HepG2 (cell line): ENCODE data around the gene CPXM2. TPM values are rescaled to one million over a fixed set of nuclear protein-coding genes. Genes with fewer than 3 reads are reported as not detected.

Source experiments
- ATAC-seq: fragments of 200-7000 bp; cut with Tn5 transposase; 3 replicates; pipeline ENCODE4 v1.9.1; 2020; ENCODE audit warnings: mild to moderate bottlenecking, moderate library complexity
- BruUV-seq: library from RNA; stranded (reverse); fragments of 400-500 nt; replicated peaks from 2 replicates; lab custom pipeline; 2021; lab: Mats Ljungman, UMichigan
- CTCF ChIA-PET: fragments of 300-600 bp; formaldehyde crosslinking; extraction: SDS; loops from one replicate; lab custom pipeline; 2021; ENCODE audit warnings: low total read pairs, inconsistent platforms, low intra/inter-chr PET ratio; lab: Yijun Ruan, JAX
- POLR2A ChIA-PET: fragments of 350-600 bp; sonication (Branson Sonifier 250); formaldehyde crosslinking; loops from one replicate; lab custom pipeline; 2020; ENCODE audit warnings: antibody characterized with exemption, inconsistent platforms; lab: Yijun Ruan, JAX
- DNase-seq: peaks from one replicate; pipeline ENCODE4 v3.0.0-alpha.2; 2015; ENCODE audit warnings: low spot score
- FAIRE-seq: peaks from 3 replicates; lab custom pipeline; 2011; peaks lifted over from hg19 to GRCh38; lab: Jason Lieb, UNC
- H2AFZ ChIP-seq: one replicate; pipeline ENCODE4 v1.6.1; 2011; ENCODE audit warnings: low read length, inconsistent platforms
- H3K27ac ChIP-seq: fragments of 300-600 bp; 3 replicates; pipeline ENCODE4 v1.8.0; 2011; ENCODE audit warnings: mixed run types, mild to moderate bottlenecking, mixed read lengths, low read length, inconsistent platforms; ENCODE audit not compliant: insufficient read depth; ENCODE audit errors: extremely low read length
- H3K27me3 ChIP-seq, 2 experiments: fragments of 200-600 bp in 1 of 2; 2 replicates in 1 of 2; 3 replicates in 1 of 2; pipeline versions ENCODE4 v1.6.0 to v1.8.0; 2011; ENCODE audit warnings: low read length in 2 of 2, mild to moderate bottlenecking in 2 of 2, moderate library complexity in 2 of 2, inconsistent platforms in 1 of 2; ENCODE audit not compliant: insufficient read depth in 2 of 2, control insufficient read depth in 1 of 2
- H3K36me3 ChIP-seq, 2 experiments: fragments of 200-600 bp in 1 of 2; replicated peaks in 1 of 2; 2 replicates in 1 of 2; 3 replicates in 1 of 2; pipeline versions ENCODE4 v1.5.1 to v1.8.0; 2011; ENCODE audit warnings: low read length in 2 of 2, inconsistent platforms in 1 of 2; ENCODE audit not compliant: insufficient read depth in 2 of 2, control insufficient read depth in 1 of 2
- H3K4me1 ChIP-seq: 2 replicates; pipeline ENCODE4 v1.5.1; 2012; ENCODE audit warnings: low read length, inconsistent platforms; ENCODE audit not compliant: insufficient read depth
- H3K4me2 ChIP-seq: 2 replicates; pipeline ENCODE4 v1.6.0; 2011; ENCODE audit warnings: low read depth, low read length, inconsistent platforms
- H3K4me3 ChIP-seq, 3 experiments: fragments of 200-600 bp in 1 of 3; sonication (generic), shearing (Covaris generic) in 1 of 3; replicated peaks in 1 of 3; 2 replicates each; pipeline ENCODE4 v1.5.1; 2011 to 2016; ENCODE audit warnings: low read length in 3 of 3, inconsistent platforms in 2 of 3, low read depth in 2 of 3, mild to moderate bottlenecking in 2 of 3, control low read depth in 1 of 3, mixed read lengths in 1 of 3; ENCODE audit not compliant: insufficient read depth in 1 of 3
- H3K79me2 ChIP-seq: one replicate; pipeline ENCODE4 v1.6.1; 2011; ENCODE audit warnings: low read length, inconsistent platforms; ENCODE audit not compliant: insufficient read depth
- H3K9ac ChIP-seq: 2 replicates; pipeline ENCODE4 v1.6.0; 2011; ENCODE audit warnings: mild to moderate bottlenecking, low read depth, low read length, inconsistent platforms; ENCODE audit not compliant: insufficient read depth
- H3K9me3 ChIP-seq: 2 replicates; pipeline ENCODE4 v1.5.1; 2012; ENCODE audit warnings: mild to moderate bottlenecking, low read length
- H4K20me1 ChIP-seq: 2 replicates; pipeline ENCODE4 v1.6.0; 2011; ENCODE audit warnings: inconsistent platforms, mild to moderate bottlenecking, low read length, moderate library complexity; ENCODE audit not compliant: insufficient read depth
- ATF5 ChIP-seq: sonication (generic); formaldehyde crosslinking; IDR thresholded peaks from 2 replicates; pipeline ENCODE4 v1.4.0; 2020; ENCODE audit warnings: mild to moderate bottlenecking, low read depth, missing genetic modification reagents
- HNF4A ChIP-seq: sonication (generic); formaldehyde crosslinking; IDR thresholded peaks from 2 replicates; pipeline ENCODE4 v1.4.0; 2020; ENCODE audit warnings: missing genetic modification reagents
- IRF9 ChIP-seq: sonication (generic); formaldehyde crosslinking; IDR thresholded peaks from 2 replicates; pipeline ENCODE4 v1.8.0; 2022; ENCODE audit warnings: missing genetic modification reagents, mild to moderate bottlenecking, borderline replicate concordance
- POLR2AphosphoS2 ChIP-seq: IDR thresholded peaks from 2 replicates; pipeline ENCODE4 v1.6.1; 2011; ENCODE audit warnings: low read depth, low read length, improper control_type of control experiment
- POLR2G ChIP-seq: fragments of 200-400 bp; formaldehyde crosslinking; IDR thresholded peaks from 2 replicates; pipeline ENCODE4 v1.6.1; 2018; ENCODE audit warnings: mild to moderate bottlenecking, low read depth, low read length, moderate library complexity
- SMARCC2 ChIP-seq: fragments of 450-650 bp; IDR thresholded peaks from 2 replicates; pipeline ENCODE4 v1.6.1; 2017; ENCODE audit warnings: antibody characterized with exemption, mild to moderate bottlenecking
- SRSF9 ChIP-seq: fragments of 200-400 bp; formaldehyde crosslinking; IDR thresholded peaks from 2 replicates; pipeline ENCODE4 v1.6.1; 2018; ENCODE audit warnings: borderline replicate concordance, mild to moderate bottlenecking, low read depth, low read length; ENCODE audit not compliant: insufficient read depth, poor library complexity, severe bottlenecking
- THAP9 ChIP-seq: sonication (generic); formaldehyde crosslinking; IDR thresholded peaks from 2 replicates; pipeline ENCODE4; 2020; ENCODE audit warnings: missing genetic modification reagents, mild to moderate bottlenecking, borderline replicate concordance
- ZNF629 ChIP-seq: sonication (generic); formaldehyde crosslinking; conservative IDR thresholded peaks from 2 replicates; pipeline ENCODE4 v1.5.0; 2020; ENCODE audit warnings: missing genetic modification reagents
- ZNF709 ChIP-seq: sonication (generic); formaldehyde crosslinking; IDR thresholded peaks from 2 replicates; pipeline ENCODE4 v1.5.0; 2020; ENCODE audit warnings: mild to moderate bottlenecking, missing genetic modification reagents
- WGBS: methylation state at CpG from one replicate; pipeline ENCODE4 v1.1.6; 2017; ENCODE audit warnings: low lambda C conversion rate; 5-methylcytosine and 5-hydroxymethylcytosine counted together
- in situ Hi-C: cut with HindIII; loops from 2 replicates; pipeline ENCODE4 v1.10.0; 2017; ENCODE audit warnings: low pct_unique_long_range_greater_than_20kb; ENCODE audit not compliant: extremely low pct_ligation_motif_present
- intact Hi-C: fragments of 100-400 bp; cut with micrococcal nuclease; formaldehyde crosslinking; loops from one replicate; pipeline ENCODE4 v1.10.0; 2022; ENCODE audit not compliant: unreplicated experiment
- polyA plus RNA-seq, 8 experiments: library from polyadenylated mRNA; depleted of rRNA in 3 of 8; stranded (reverse) in 7 of 8; unstranded in 1 of 8; fragments of >200 nt; fragmentation: Illumina TruSeq in 4 of 8; extraction: Trizol in 4 of 8; gene quantifications; 2 replicates each; pipeline versions ENCODE4 v1.2.1 to v1.2.3, GENCODE V29; 2011 to 2016; ENCODE audit warnings: low read depth in 4 of 8, missing spikeins in 1 of 8, mixed read lengths in 1 of 8; ENCODE audit not compliant: insufficient read depth in 1 of 8
- total RNA-seq, 5 experiments: library from RNA; depleted of rRNA; stranded (reverse); fragments of >200 nt; fragmentation: Illumina TruSeq; extraction: Trizol; gene quantifications; 2 replicates each; pipeline ENCODE4 v1.2.3, GENCODE V29; 2016; ENCODE audit warnings: low read depth in 1 of 5

The CPXM2 gene
- total and polyA plus RNA-seq, 2 of the 13 experiments (the other 11 are each of a cell fraction or from before 2014, with no cell fraction given): 0.03 TPM; not detected in 1

- 9% methylated on average over 7 of the region's 7 CpGs for WGBS
- no peak for TF ChIP-seq SMARCC2
- no peak for TF ChIP-seq SRSF9
- TF ChIP-seq THAP9 (CRISPR knock-in tag): no peak
- no peak for TF ChIP-seq ZNF629
- Histone ChIP-seq H3K4me2 (no peak overlapping the region), H3K4me3 (no peak overlapping the region), H3K9ac (no peak overlapping the region), H3K27me3 (peaks cover 2 to 44% of the 10 kb centered on the region in 2 experiments; a peak in 3 of 5 replicates), H3K36me3 (no peaks in the 10 kb centered on the region), H3K27ac (no peak overlapping the region), H2AFZ (no peak overlapping the region), H3K79me2 (no peaks in the 10 kb centered on the region), H3K9me3 (no peaks in the 10 kb centered on the region), H4K20me1 (no peaks in the 10 kb centered on the region), H3K4me1 (no peaks in the 10 kb centered on the region)
- CTCF ChIA-PET: no interaction called here
- in situ Hi-C loops: no loop called here
- ATAC-seq (no peak), DNase-seq (no peak), FAIRE-seq (no peak)
- intact Hi-C loops: no loop called here
- POLR2A ChIA-PET: no interaction called here
- no TSS peak for BruUV-seq
These were observed 107.0 kb downstream of the CPXM2 start for GRCh38 chr10:123784646-123785045.

GRCh38 chr10:123784216-123784615 is 107.4 kb downstream of the CPXM2 start:
- peaks cover 2 to 44% of the 10 kb centered on the region in 2 experiments; a peak in 3 of 5 replicates for H3K27me3 ChIP-seq
- no peak for TF ChIP-seq ZNF629
- no peak for TF ChIP-seq ATF5 (CRISPR knock-in tag)
- TF ChIP-seq IRF9: no peak
- no peak for TF ChIP-seq POLR2G
- no peak for TF ChIP-seq HNF4A (CRISPR knock-in tag)
- TF ChIP-seq ZNF709 (CRISPR knock-in tag): no peak
- no peak for TF ChIP-seq POLR2AphosphoS2

More at GRCh38 chr10:123784216-123784615, 107.4 kb downstream of the CPXM2 start:
- no peaks in the 10 kb centered on the region for H3K4me1 ChIP-seq
- no TSS peak for BruUV-seq
- ChIA-PET CTCF (no interaction called here), POLR2A (no interaction called here)
- no peaks in the 10 kb centered on the region for H3K79me2 ChIP-seq
- H4K20me1 ChIP-seq: no peaks in the 10 kb centered on the region
- DNase-seq (no peak), FAIRE-seq (no peak), ATAC-seq (no peak)
- H3K4me2 ChIP-seq: no peak overlapping the region
- in situ Hi-C loops: no loop called here
- no peak overlapping the region for H2AFZ ChIP-seq
- no peaks in the 10 kb centered on the region for H3K36me3 ChIP-seq
- H3K9ac ChIP-seq: no peak overlapping the region
- intact Hi-C loops: no loop called here
- no peak overlapping the region for H3K4me3 ChIP-seq
- WGBS: 13% methylated on average over 1 of the region's 3 CpGs
- no peaks in the 10 kb centered on the region for H3K9me3 ChIP-seq
- no peak overlapping the region for H3K27ac ChIP-seq
